Loucy (cell line): Measurements from ENCODE around the gene ZNF615.

ENCODE experiments used
- H2AFZ ChIP-seq: fragments of 200-600 bp; sonication (generic); 2 replicates; pipeline ENCODE4 v1.6.0; 2016; ENCODE audit warnings: antibody characterized with exemption, mild to moderate bottlenecking, low read length, moderate library complexity
- H3F3A ChIP-seq: fragments of 200-600 bp; 2 replicates; pipeline ENCODE4 v1.6.0; 2016; ENCODE audit warnings: antibody characterized with exemption, low read depth, mild to moderate bottlenecking
- H3K27me3 ChIP-seq: fragments of 200-600 bp; sonication (generic); 2 replicates; pipeline ENCODE4 v1.6.1; 2014; ENCODE audit warnings: low read length, mild to moderate bottlenecking; ENCODE audit not compliant: insufficient read depth, poor library complexity, severe bottlenecking
- H3K36me3 ChIP-seq: fragments of 200-600 bp; sonication (generic); 2 replicates; pipeline ENCODE4 v1.6.1; 2016; ENCODE audit warnings: low read length; ENCODE audit not compliant: insufficient read depth
- H3K4me1 ChIP-seq: fragments of 200-600 bp; sonication (generic); 2 replicates; pipeline ENCODE4 v1.5.1; 2014; ENCODE audit warnings: low read length, mild to moderate bottlenecking; ENCODE audit not compliant: insufficient read depth, poor library complexity, severe bottlenecking
- H3K4me2 ChIP-seq: fragments of 200-600 bp; sonication (generic); 2 replicates; pipeline ENCODE4 v1.6.0; 2014; ENCODE audit warnings: antibody characterized with exemption, low read length, low read depth, mild to moderate bottlenecking; ENCODE audit not compliant: poor library complexity, severe bottlenecking
- H3K4me3 ChIP-seq: fragments of 200-600 bp; sonication (generic); 2 replicates; pipeline ENCODE4 v1.5.1; 2014; ENCODE audit warnings: low read length, mild to moderate bottlenecking, mixed read lengths; ENCODE audit not compliant: poor library complexity, severe bottlenecking
- H3K79me2 ChIP-seq: fragments of 200-600 bp; sonication (generic); 2 replicates; pipeline ENCODE4 v1.6.1; 2014; ENCODE audit warnings: low read length; ENCODE audit not compliant: insufficient read depth
- H3K9ac ChIP-seq: fragments of 200-600 bp; sonication (generic); 2 replicates; pipeline ENCODE4 v1.6.0; 2014; ENCODE audit warnings: mild to moderate bottlenecking, low read depth, low read length, moderate library complexity; ENCODE audit not compliant: poor library complexity, severe bottlenecking
- H3K9me2 ChIP-seq: fragments of 200-600 bp; sonication (generic); replicated peaks from 2 replicates; pipeline ENCODE4 v1.6.1; 2016; ENCODE audit warnings: low read depth, low read length, mixed read lengths
- H3K9me3 ChIP-seq: fragments of 200-600 bp; sonication (generic); 2 replicates; pipeline ENCODE4 v1.6.1; 2014; ENCODE audit warnings: mild to moderate bottlenecking, antibody characterized with exemption, low read length, low read depth; ENCODE audit not compliant: insufficient read depth
- H4K20me1 ChIP-seq: fragments of 200-600 bp; sonication (generic); 2 replicates; pipeline ENCODE4 v1.6.0; 2014; ENCODE audit warnings: antibody characterized with exemption, low read length, mild to moderate bottlenecking; ENCODE audit not compliant: insufficient read depth, poor library complexity, severe bottlenecking
- EZH2phosphoT487 ChIP-seq: fragments of 200-600 bp; IDR thresholded peaks from 2 replicates; pipeline ENCODE4 v1.6.1; 2018; ENCODE audit warnings: antibody characterized with exemption, mild to moderate bottlenecking, moderate library complexity, borderline replicate concordance
- TF ChIP-seq, protein P1 (sequence below): fragments of 200-600 bp; sonication (generic); conservative IDR thresholded peaks from 2 replicates; pipeline ENCODE4 v1.5.1; 2014; ENCODE audit warnings: mild to moderate bottlenecking, antibody characterized with exemption, low read length

The ZNF615 gene

GRCh38 chr19:52020506-52020905 lies 12.5 kb upstream of the ZNF615 start:
- H3K9me3 ChIP-seq: peaks cover 11% of the 10 kb centered on the region; the same call in 1 of the 2 replicates
- peak overlapping the region; percentile 15 for H3K4me3 ChIP-seq
- H3K79me2 ChIP-seq: peaks cover 37% of the 10 kb centered on the region; the same call in 1 of the 2 replicates
- TF ChIP-seq EZH2phosphoT487: no peak
- TF ChIP-seq, protein P1, sequence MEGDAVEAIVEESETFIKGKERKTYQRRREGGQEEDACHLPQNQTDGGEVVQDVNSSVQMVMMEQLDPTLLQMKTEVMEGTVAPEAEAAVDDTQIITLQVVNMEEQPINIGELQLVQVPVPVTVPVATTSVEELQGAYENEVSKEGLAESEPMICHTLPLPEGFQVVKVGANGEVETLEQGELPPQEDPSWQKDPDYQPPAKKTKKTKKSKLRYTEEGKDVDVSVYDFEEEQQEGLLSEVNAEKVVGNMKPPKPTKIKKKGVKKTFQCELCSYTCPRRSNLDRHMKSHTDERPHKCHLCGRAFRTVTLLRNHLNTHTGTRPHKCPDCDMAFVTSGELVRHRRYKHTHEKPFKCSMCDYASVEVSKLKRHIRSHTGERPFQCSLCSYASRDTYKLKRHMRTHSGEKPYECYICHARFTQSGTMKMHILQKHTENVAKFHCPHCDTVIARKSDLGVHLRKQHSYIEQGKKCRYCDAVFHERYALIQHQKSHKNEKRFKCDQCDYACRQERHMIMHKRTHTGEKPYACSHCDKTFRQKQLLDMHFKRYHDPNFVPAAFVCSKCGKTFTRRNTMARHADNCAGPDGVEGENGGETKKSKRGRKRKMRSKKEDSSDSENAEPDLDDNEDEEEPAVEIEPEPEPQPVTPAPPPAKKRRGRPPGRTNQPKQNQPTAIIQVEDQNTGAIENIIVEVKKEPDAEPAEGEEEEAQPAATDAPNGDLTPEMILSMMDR: no peak
- peaks cover 8% of the 10 kb centered on the region for H3K4me1 ChIP-seq
- H3K36me3 ChIP-seq: peaks cover 70% of the 10 kb centered on the region
- no peaks in the 10 kb centered on the region for H4K20me1 ChIP-seq
- H3K9ac ChIP-seq: no peak overlapping the region
- no peaks in the 10 kb centered on the region for H3K27me3 ChIP-seq
- no peak overlapping the region for H2AFZ ChIP-seq
- no peaks in the 10 kb centered on the region for H3K9me2 ChIP-seq
- no peaks in the 10 kb centered on the region for H3F3A ChIP-seq
- H3K4me2 ChIP-seq: peak overlapping the region; percentile 21

DNA sequence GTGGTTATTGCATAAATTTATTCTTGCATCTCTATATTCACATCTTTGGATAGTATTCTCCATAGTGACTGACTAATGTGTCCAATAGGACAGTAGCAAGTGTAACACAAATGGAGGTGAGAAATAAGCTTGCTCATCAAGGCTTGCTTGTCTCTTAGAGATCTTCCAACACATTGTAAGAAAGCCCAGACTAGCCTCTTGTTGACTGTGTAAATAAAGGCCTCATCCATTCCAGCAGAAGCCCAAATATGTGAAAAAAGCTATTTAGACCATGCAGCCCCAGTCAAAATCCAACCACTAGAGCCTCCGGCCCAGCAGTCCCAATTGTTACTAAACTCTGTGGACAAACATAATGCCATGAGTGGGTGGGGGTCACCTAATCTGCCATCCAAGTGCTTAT lies 2.7 kb upstream of the ZNF615 start:
- H3K9ac ChIP-seq: no peak overlapping the region
- H3K79me2 ChIP-seq: peaks cover 17% of the 10 kb centered on the region
- no peaks in the 10 kb centered on the region for H3K27me3 ChIP-seq
- H3F3A ChIP-seq: 0 out of 2 replicates have a peak, but pooled peaks cover 5% of the 10 kb centered on the region
- no peak overlapping the region for H3K4me3 ChIP-seq
- H2AFZ ChIP-seq: no peak overlapping the region
- no peak overlapping the region for H3K4me2 ChIP-seq
- H4K20me1 ChIP-seq: no peaks in the 10 kb centered on the region
- H3K36me3 ChIP-seq: peaks cover 5% of the 10 kb centered on the region; the same call in 1 of the 2 replicates
- H3K9me2 ChIP-seq: no peaks in the 10 kb centered on the region
- peaks cover 21% of the 10 kb centered on the region for H3K4me1 ChIP-seq
- no peak for TF ChIP-seq EZH2phosphoT487
- TF ChIP-seq, protein P1: no peak
- no peaks in the 10 kb centered on the region for H3K9me3 ChIP-seq

GRCh38 chr19:52007451-52007805 lies 583 bp downstream of the ZNF615 start:
- H3K36me3 ChIP-seq: 0 out of 2 replicates have a peak, but pooled peaks cover 4% of the 10 kb centered on the region
- peaks cover 26% of the 10 kb centered on the region for H3K4me1 ChIP-seq
- peak overlapping the region; percentile 88 for H3K4me3 ChIP-seq
- TF ChIP-seq EZH2phosphoT487: no peak
- TF ChIP-seq, protein P1: no peak
- peaks cover 21% of the 10 kb centered on the region for H3K79me2 ChIP-seq
- no peaks in the 10 kb centered on the region for H3K9me2 ChIP-seq
- no peaks in the 10 kb centered on the region for H3K27me3 ChIP-seq
- peak overlapping the region; percentile 90 for H3K4me2 ChIP-seq
- no peaks in the 10 kb centered on the region for H4K20me1 ChIP-seq
- no peaks in the 10 kb centered on the region for H3K9me3 ChIP-seq
- H3K9ac ChIP-seq: peak overlapping the region; percentile 90
- H3F3A ChIP-seq: no peaks in the 10 kb centered on the region
- H2AFZ ChIP-seq: peak overlapping the region; percentile 95
